Measurements from ENCODE around the gene PIGP.

DNA sequence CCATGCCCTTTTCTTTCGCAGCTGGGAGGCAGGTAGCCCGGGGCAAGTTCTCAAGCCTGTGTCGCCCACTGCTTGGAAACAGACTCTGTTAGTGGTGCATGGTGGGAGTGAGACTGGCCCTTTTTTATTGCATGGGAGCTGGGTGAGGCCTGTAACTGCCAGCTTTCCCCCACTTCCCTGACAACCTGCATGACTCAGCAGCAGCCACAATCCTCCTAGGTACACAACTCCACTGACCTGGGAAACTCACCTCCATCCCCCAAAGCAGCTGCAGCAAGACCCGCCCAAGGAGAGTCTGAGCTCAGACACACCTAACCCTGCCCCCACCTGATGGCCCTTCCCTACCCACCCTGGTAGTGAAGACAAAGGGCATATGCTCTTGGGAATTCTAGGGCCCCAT lies 25.8 kb downstream of the PIGP start:
- TF ChIP-seq, protein P1, sequence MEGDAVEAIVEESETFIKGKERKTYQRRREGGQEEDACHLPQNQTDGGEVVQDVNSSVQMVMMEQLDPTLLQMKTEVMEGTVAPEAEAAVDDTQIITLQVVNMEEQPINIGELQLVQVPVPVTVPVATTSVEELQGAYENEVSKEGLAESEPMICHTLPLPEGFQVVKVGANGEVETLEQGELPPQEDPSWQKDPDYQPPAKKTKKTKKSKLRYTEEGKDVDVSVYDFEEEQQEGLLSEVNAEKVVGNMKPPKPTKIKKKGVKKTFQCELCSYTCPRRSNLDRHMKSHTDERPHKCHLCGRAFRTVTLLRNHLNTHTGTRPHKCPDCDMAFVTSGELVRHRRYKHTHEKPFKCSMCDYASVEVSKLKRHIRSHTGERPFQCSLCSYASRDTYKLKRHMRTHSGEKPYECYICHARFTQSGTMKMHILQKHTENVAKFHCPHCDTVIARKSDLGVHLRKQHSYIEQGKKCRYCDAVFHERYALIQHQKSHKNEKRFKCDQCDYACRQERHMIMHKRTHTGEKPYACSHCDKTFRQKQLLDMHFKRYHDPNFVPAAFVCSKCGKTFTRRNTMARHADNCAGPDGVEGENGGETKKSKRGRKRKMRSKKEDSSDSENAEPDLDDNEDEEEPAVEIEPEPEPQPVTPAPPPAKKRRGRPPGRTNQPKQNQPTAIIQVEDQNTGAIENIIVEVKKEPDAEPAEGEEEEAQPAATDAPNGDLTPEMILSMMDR (IDR thresholded peaks at IDR 0.05; ENCODE audit: insufficient read depth, low read depth, low read length): no peak
- TF ChIP-seq EZH2 (IDR thresholded peaks at IDR 0.05; ENCODE audit: insufficient read depth, low read length): no peak
